Prostate gland (tissue), 2 donors: ENCODE data around the gene PIP5K1B. TPM values are rescaled to one million over a fixed set of nuclear protein-coding genes. Genes with fewer than 3 reads are reported as not detected.

Experiments used
- DNase-seq: peaks from one replicate; pipeline ENCODE4 v3.0.0-alpha.2; 2019; ENCODE audit warnings: low spot score
- H3K27ac ChIP-seq, 2 donors: fragments of 200-600 bp; sonication (generic); 2 replicates each; pipeline ENCODE4 v1.5.1; 2017 to 2019
- H3K27me3 ChIP-seq: fragments of 200-600 bp; sonication (generic); replicated peaks from 2 replicates; pipeline ENCODE4 v1.5.1; 2019; ENCODE audit not compliant: insufficient read depth
- H3K36me3 ChIP-seq, 2 donors: fragments of 200-600 bp; sonication (generic); 1 replicate in 1 of 2; 2 replicates in 1 of 2; pipeline versions ENCODE4 v1.5.1 to v1.8.1; 2017 to 2019
- H3K4me1 ChIP-seq: fragments of 200-600 bp; sonication (generic); replicated peaks from 2 replicates; pipeline ENCODE4 v1.5.1; 2019
- H3K4me3 ChIP-seq, 2 donors: fragments of 200-600 bp; sonication (generic); 2 replicates each; pipeline ENCODE4 v1.5.1; 2017 to 2019
- H3K9me3 ChIP-seq: fragments of 200-600 bp; sonication (generic); 2 replicates; pipeline ENCODE4 v1.5.1; 2017
- CTCF ChIP-seq, 4 experiments: fragments of 200-600 bp in 2 of 4; fragments of 450-650 bp in 2 of 4; sonication (generic) in 2 of 4; IDR thresholded peaks; 1 replicate in 3 of 4; 2 replicates in 1 of 4; pipeline ENCODE4 v1.5.1; 2016 to 2019; ENCODE audit warnings: antibody characterized with exemption in 4 of 4, mild to moderate bottlenecking in 2 of 4, moderate library complexity in 2 of 4
- POLR2A ChIP-seq: fragments of 450-650 bp; IDR thresholded peaks from one replicate; pipeline ENCODE4 v1.6.1; 2016; ENCODE audit warnings: antibody characterized with exemption, mild to moderate bottlenecking
- POLR2AphosphoS5 ChIP-seq: sonication (generic); formaldehyde crosslinking; IDR thresholded peaks from one replicate; pipeline ENCODE4 v1.6.1; 2017; ENCODE audit warnings: antibody characterized with exemption
- WGBS: methylation state at CpG from one replicate; pipeline ENCODE4 v1.1.5; 2018; 5-methylcytosine and 5-hydroxymethylcytosine counted together
- intact Hi-C: fragments of 100-400 bp; cut with DNase I; formaldehyde crosslinking; loops from one replicate; pipeline ENCODE4 v1.14.2; 2022
- total RNA-seq, 2 donors: library from RNA; depleted of rRNA; stranded (reverse); fragments of >200 nt; gene quantifications; one replicate each; pipeline ENCODE4 v1.1.0, GENCODE V29; 2016

Gene PIP5K1B
- total RNA-seq, 2 donors from 2014 or later, result 1.6 to 38.3 TPM

- Histone ChIP-seq H3K27ac (no peak overlapping the region), H3K9me3 (no peaks in the 10 kb centered on the region), H3K4me1 (no peaks in the 10 kb centered on the region), H3K36me3 (no peaks in the 10 kb centered on the region), H3K4me3 (no peak overlapping the region), H3K27me3 (no peaks in the 10 kb centered on the region)
- DNase-seq, result no peak
- intact Hi-C loops, result no loop called here
- TF ChIP-seq CTCF (IDR thresholded peaks at IDR 0.05) (no peak), POLR2AphosphoS5 (peak; percentile 31)
- 38% methylated on average over 9 of the region's 9 CpGs for WGBS
Measured at GRCh38 chr9:68825762-68826472, 120.9 kb downstream of the PIP5K1B start.

GRCh38 chr9:68827837-68828744 lies 123.1 kb downstream of the PIP5K1B start:
- Histone ChIP-seq H3K27me3 (no peaks in the 10 kb centered on the region), H3K36me3 (no peaks in the 10 kb centered on the region), H3K4me1 (no peaks in the 10 kb centered on the region), H3K9me3 (no peaks in the 10 kb centered on the region), H3K4me3 (no peak overlapping the region), H3K27ac (no peak overlapping the region)
- intact Hi-C loops, result no loop called here
- DNase-seq, result no peak
- TF ChIP-seq POLR2AphosphoS5 (no peak), CTCF (IDR thresholded peaks at IDR 0.05) (no peak), POLR2A (no peak)
- 88% methylated on average over 14 of the region's 14 CpGs for WGBS

GRCh38 chr9:68832101-68832500 lies 127.1 kb downstream of the PIP5K1B start:
- H3K36me3 ChIP-seq, result no peaks in the 10 kb centered on the region
- H3K27me3 ChIP-seq, result no peaks in the 10 kb centered on the region
- TF ChIP-seq POLR2AphosphoS5 (no peak), CTCF (IDR thresholded peaks at IDR 0.05) (no peak), POLR2A (no peak)
- intact Hi-C loops, result no loop called here
- no peak for DNase-seq
- no peaks in the 10 kb centered on the region for H3K4me1 ChIP-seq
- no peak overlapping the region for H3K4me3 ChIP-seq
- H3K9me3 ChIP-seq, result no peaks in the 10 kb centered on the region
- no peak overlapping the region for H3K27ac ChIP-seq

- H3K4me3 ChIP-seq, result no peak overlapping the region
- TF ChIP-seq POLR2AphosphoS5 (no peak), POLR2A (no peak), CTCF (IDR thresholded peaks at IDR 0.05) (no peak)
- 41% methylated on average over 7 of the region's 7 CpGs for WGBS
- intact Hi-C loops, result no loop called here
- no peaks in the 10 kb centered on the region for H3K27me3 ChIP-seq
- no peak overlapping the region for H3K27ac ChIP-seq
- DNase-seq, result peak; percentile 39
- no peaks in the 10 kb centered on the region for H3K36me3 ChIP-seq
- H3K9me3 ChIP-seq, result no peaks in the 10 kb centered on the region
- no peaks in the 10 kb centered on the region for H3K4me1 ChIP-seq
Measured at GRCh38 chr9:68832861-68833518, 128.0 kb downstream of the PIP5K1B start.
